ENCODE data around the gene MEF2D. TPM values are rescaled to one million over a fixed set of nuclear protein-coding genes. Genes with fewer than 3 reads are reported as not detected.

MEF2D gene
- 29.7 and 34.2 TPM in 2 replicates for total RNA-seq

- intact Hi-C loops (cut with micrococcal nuclease) = loop anchor here (1.0 to 10.0 kb wide), 6 partner anchors 11 to 1498 kb away; partner anchors contain the start of genes ETV3, GPATCH4 and ZBTB7B
These were observed at the start of gene MEF2D for GRCh38 chr1:156500543-156500792. MEF2D (minus strand) TSS chr1:156500775; CDS start chr1:156483292, 17,483 bp downstream.

GRCh38 chr1:156550346-156550745, 49.8 kb upstream of the MEF2D start:
- intact Hi-C loops (cut with micrococcal nuclease) = no loop called here

GRCh38 chr1:156549831-156550230, 49.3 kb upstream of the MEF2D start:
- intact Hi-C loops (cut with micrococcal nuclease) = no loop called here

- intact Hi-C loops (cut with micrococcal nuclease) = no loop called here
These were observed 48.8 kb upstream of the MEF2D start for GRCh38 chr1:156549390-156549789.

GRCh38 chr1:156547982-156548381, 47.4 kb upstream of the MEF2D start:
- intact Hi-C loops (cut with micrococcal nuclease) = no loop called here

GRCh38 chr1:156547434-156547833, 46.9 kb upstream of the MEF2D start:
- intact Hi-C loops (cut with micrococcal nuclease) = no loop called here

GRCh38 chr1:156546267-156546666, 45.7 kb upstream of the MEF2D start:
- intact Hi-C loops (cut with micrococcal nuclease) = no loop called here

GRCh38 chr1:156544592-156545102, 44.1 kb upstream of the MEF2D start:
- intact Hi-C loops (cut with micrococcal nuclease) = no loop called here

GRCh38 chr1:156543066-156543465, 42.5 kb upstream of the MEF2D start:
- intact Hi-C loops (cut with micrococcal nuclease) = no loop called here

GRCh38 chr1:156540955-156541354, 40.4 kb upstream of the MEF2D start:
- intact Hi-C loops (cut with micrococcal nuclease) = no loop called here

GRCh38 chr1:156539818-156540355, 39.3 kb upstream of the MEF2D start:
- intact Hi-C loops (cut with micrococcal nuclease) = no loop called here

GRCh38 chr1:156538711-156539440, 38.3 kb upstream of the MEF2D start:
- intact Hi-C loops (cut with micrococcal nuclease) = no loop called here

GRCh38 chr1:156537027-156537426, 36.5 kb upstream of the MEF2D start:
- intact Hi-C loops (cut with micrococcal nuclease) = no loop called here

- intact Hi-C loops (cut with micrococcal nuclease) = no loop called here
These were observed 34.0 kb upstream of the MEF2D start for GRCh38 chr1:156534424-156535060.

GRCh38 chr1:156533568-156534220, 33.1 kb upstream of the MEF2D start:
- intact Hi-C loops (cut with micrococcal nuclease) = no loop called here

- intact Hi-C loops (cut with micrococcal nuclease) = no loop called here
These were observed 31.8 kb upstream of the MEF2D start for GRCh38 chr1:156532374-156532773.

- intact Hi-C loops (cut with micrococcal nuclease) = no loop called here
These were observed 29.4 kb upstream of the MEF2D start for GRCh38 chr1:156530006-156530405.

- intact Hi-C loops (cut with micrococcal nuclease) = no loop called here
These were observed 28.4 kb upstream of the MEF2D start for GRCh38 chr1:156528875-156529425.

- intact Hi-C loops (cut with micrococcal nuclease) = no loop called here
These were observed 27.7 kb upstream of the MEF2D start for GRCh38 chr1:156528231-156528630.

- intact Hi-C loops (cut with micrococcal nuclease) = no loop called here
These were observed 27.0 kb upstream of the MEF2D start for GRCh38 chr1:156527584-156527983.

GRCh38 chr1:156525856-156526489, 25.4 kb upstream of the MEF2D start:
- intact Hi-C loops (cut with micrococcal nuclease) = no loop called here

Measured in T-helper 2 cell treated with Interferon-gamma antibody and Interleukin-4, amounts not matched to agents 100 ng/mL and 5 ng/mL, for 36 hours (primary cell).